Hematopoietic multipotent progenitor cell treated with erythropoietin and hydrocortisone succinate and interleukin-3 and kit ligand, for 15 days (in vitro differentiated cells): ENCODE data around the gene FOXRED2.

Source experiments
- DNase-seq: peaks from one replicate; pipeline ENCODE4 v3.0.0-alpha.2; 2015; ENCODE audit warnings: low spot score

FOXRED2 gene

DNA sequence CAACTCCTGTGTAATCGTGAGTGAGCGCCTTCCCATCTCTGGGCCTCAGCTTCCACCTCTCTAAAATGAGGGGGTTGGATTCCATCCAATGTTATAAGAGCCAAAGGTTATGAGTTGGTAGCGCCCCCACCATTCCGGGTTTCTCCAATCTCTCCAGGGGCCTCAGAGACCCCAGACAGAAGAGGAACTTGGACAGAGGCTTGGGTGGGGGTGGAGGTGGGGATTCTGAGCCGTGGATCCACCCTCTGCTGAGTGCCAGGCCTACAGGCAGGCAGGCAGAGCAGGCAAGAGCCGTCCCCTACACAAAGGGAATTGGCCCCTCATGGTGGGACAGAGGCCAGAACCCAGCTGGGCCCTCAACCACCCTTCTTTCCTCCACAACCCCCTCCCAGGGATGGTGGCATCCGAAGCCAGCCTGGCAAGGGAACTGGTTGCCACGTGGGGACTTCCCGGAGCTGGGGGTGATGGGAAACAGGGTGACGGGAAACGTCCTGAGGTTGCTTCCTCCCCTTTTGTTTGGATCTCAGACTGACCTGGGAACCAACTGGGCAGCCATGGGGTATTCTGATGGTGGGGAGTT lies 57.2 kb downstream of the FOXRED2 start:
- DNase-seq, result no peak

GRCh38 chr22:36447632-36448031 lies 59.2 kb downstream of the FOXRED2 start:
- DNase-seq, result no peak

GRCh38 chr22:36445158-36445668 lies 61.6 kb downstream of the FOXRED2 start:
- no peak for DNase-seq

GRCh38 chr22:36443198-36443770 lies 63.6 kb downstream of the FOXRED2 start:
- DNase-seq, result no peak

DNA sequence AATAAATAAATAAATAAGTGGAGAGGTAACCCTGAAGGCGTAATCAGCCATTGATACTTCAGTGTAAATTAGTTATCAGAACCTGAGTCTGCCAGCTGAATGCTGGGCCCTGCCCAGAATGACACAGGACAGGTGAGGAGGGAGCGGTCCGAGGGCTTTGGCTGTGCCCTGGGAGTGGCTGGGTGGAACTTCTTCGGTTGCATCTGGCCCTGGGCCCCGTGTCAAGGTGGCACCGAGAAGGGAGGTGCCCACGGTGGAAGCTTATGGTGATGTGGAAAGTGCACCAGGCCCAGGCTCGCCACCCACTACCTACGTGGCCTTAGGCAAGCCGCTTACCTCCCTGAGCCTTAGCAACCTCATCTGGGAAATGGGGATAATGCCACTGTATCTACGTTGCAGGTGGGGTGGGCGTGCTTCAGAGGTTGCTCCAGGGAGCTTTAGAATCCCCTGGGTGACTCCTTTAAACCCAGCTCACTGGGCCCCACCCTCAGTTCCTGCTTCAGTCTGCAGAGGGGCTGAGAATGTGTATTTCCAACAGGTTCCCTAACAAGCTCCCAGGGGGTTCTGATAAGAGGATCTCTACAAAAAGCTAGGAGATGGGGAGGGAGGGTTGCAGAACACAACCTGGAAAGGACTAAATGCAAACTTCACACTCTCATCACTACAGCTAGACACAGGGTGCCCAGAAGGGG lies 64.2 kb downstream of the FOXRED2 start:
- DNase-seq, result no peak

- DNase-seq, result no peak
Observed at GRCh38 chr22:36440429-36441002, 66.3 kb downstream of the FOXRED2 start.

GRCh38 chr22:36439481-36440271 lies 67.2 kb downstream of the FOXRED2 start:
- no peak for DNase-seq
